ENCODE measurements around the gene IQGAP3. TPM values are rescaled to one million over a fixed set of nuclear protein-coding genes. Genes with fewer than 3 reads are reported as not detected.

IQGAP3 gene
- total RNA-seq, 4 donors from 2014 or later: 0.09 to 13.2 TPM; not detected in 2

GRCh38 chr1:156475568-156476500, 96.5 kb downstream of the IQGAP3 start:
- Histone ChIP-seq H3K27me3 (no peaks in the 10 kb centered on the region), H3K27ac (peak overlapping the region; percentile 92 to 98), H3K36me3 (no peaks in the 10 kb centered on the region), H3K4me1 (peaks cover 17 to 31% of the 10 kb centered on the region in 2 donors), H3K4me3 (no peak overlapping the region), H3K9me3 (no peaks in the 10 kb centered on the region)
- peak; percentile 95 to 97 for DNase-seq
- intact Hi-C loops (cut with DNase I; ENCODE audit: low total_unique reads): no loop called here
- TF ChIP-seq CTCF (IDR thresholded peaks at IDR 0.05): no peak
- peak in 1 of 2 donors; percentile 68 for TF ChIP-seq POLR2A (IDR thresholded peaks at IDR 0.05)

Small RNAs within 50 kb of the gene (small RNA-seq; reads per million reads assigned to genes)
- not detected for gene RF00019

Other genes starting within 250 kb of the IQGAP3 start
- 100 to 1,000 TPM; 114 to 267 (median 192) TPM for gene CCT3, start 234.3 kb downstream of the IQGAP3 start, total RNA-seq
- gene TSACC, start 234.0 kb downstream of the IQGAP3 start, total RNA-seq: not detected
- gene RHBG, start 203.4 kb downstream of the IQGAP3 start, total RNA-seq: under 1 TPM in 1 of 4 donors, not detected in 3; 0.49 TPM
- gene MEF2D, start 71.8 kb downstream of the IQGAP3 start, total RNA-seq: 100 to 1,000 TPM in 1 of 4 donors, 10 to 100 TPM in 2, 1 to 10 TPM in 1; 8.4 to 101 (median 35.1) TPM
- gene TTC24, start 7.2 kb upstream of the IQGAP3 start, total RNA-seq: not detected
- gene NAXE, start 19.2 kb upstream of the IQGAP3 start, total RNA-seq: 10 to 100 TPM; 39.5 to 74.4 (median 52.2) TPM
- 10 to 100 TPM in 3 of 4 donors, 1 to 10 TPM in 1; 2.3 to 31.6 (median 19.8) TPM for gene GPATCH4, start 28.9 kb upstream of the IQGAP3 start, total RNA-seq
- gene HAPLN2, start 46.9 kb upstream of the IQGAP3 start, total RNA-seq: 1 to 10 TPM in 1 of 4 donors, under 1 TPM in 1, not detected in 2; 0.77 to 3.9 TPM
- 1 to 10 TPM in 3 of 4 donors, not detected in 1; 2.3 to 3.0 (median 2.8) TPM for gene BCAN, start 69.6 kb upstream of the IQGAP3 start, total RNA-seq
- 10 to 100 TPM in 3 of 4 donors, 1 to 10 TPM in 1; 9.7 to 70.9 (median 34.5) TPM for gene NES, start 104.8 kb upstream of the IQGAP3 start, total RNA-seq
- gene CRABP2, start 133.0 kb upstream of the IQGAP3 start, total RNA-seq: 10 to 100 TPM in 3 of 4 donors, not detected in 1; 11.0 to 71.5 (median 14.3) TPM
- 10 to 100 TPM in 3 of 4 donors, 1 to 10 TPM in 1; 3.5 to 69.7 (median 29.4) TPM for gene METTL25B, start 155.9 kb upstream of the IQGAP3 start, total RNA-seq
- 10 to 100 TPM in 2 of 4 donors, 1 to 10 TPM in 2; 3.6 to 24.8 (median 10.2) TPM for gene ISG20L2, start 156.2 kb upstream of the IQGAP3 start, total RNA-seq
- 10 to 100 TPM in 3 of 4 donors, 1 to 10 TPM in 1; 8.2 to 58.5 (median 23.8) TPM for gene MRPL24, start 168.5 kb upstream of the IQGAP3 start, total RNA-seq
- 100 to 1,000 TPM in 2 of 4 donors, 10 to 100 TPM in 2; 41.2 to 150 (median 73.7) TPM for gene HDGF, start 179.1 kb upstream of the IQGAP3 start, total RNA-seq
- 10 to 100 TPM; 22.7 to 71.9 (median 29.1) TPM for gene PRCC, start 195.0 kb upstream of the IQGAP3 start, total RNA-seq
- 1 to 10 TPM in 1 of 4 donors, not detected in 3; 6.0 TPM for gene SH2D2A, start 244.3 kb upstream of the IQGAP3 start, total RNA-seq

Data from uterus (tissue), 4 donors.